Ecto neural progenitor cell (in vitro differentiated cells): ENCODE results near the gene DCLK2.
"Not testable (repeated sequence)": the region's sequence is repeated elsewhere in the genome, so short reads cannot be mapped to it uniquely, and the experiment has no call there.

ENCODE experiments used
- DNase-seq: peaks from one replicate; pipeline ENCODE4 v3.0.0-alpha.2; 2018; ENCODE audit warnings: low spot score

DCLK2 gene

GRCh38 chr4:150155391-150155790 lies 77.1 kb downstream of the DCLK2 start:
- no peak for DNase-seq

- no peak for DNase-seq
These were observed 78.3 kb downstream of the DCLK2 start for GRCh38 chr4:150156543-150156942.

- no peak for DNase-seq
These were observed 79.8 kb downstream of the DCLK2 start for GRCh38 chr4:150158041-150158440.

- DNase-seq: no peak
These were observed 82.2 kb downstream of the DCLK2 start for GRCh38 chr4:150160473-150160872.

- DNase-seq: no peak
These were observed 82.9 kb downstream of the DCLK2 start for GRCh38 chr4:150161109-150161508.

- DNase-seq: not testable (repeated sequence)
These were observed 83.8 kb downstream of the DCLK2 start for GRCh38 chr4:150162020-150162419.

- no peak for DNase-seq
These were observed 85.8 kb downstream of the DCLK2 start for GRCh38 chr4:150164055-150164454.

GRCh38 chr4:150164956-150165629 lies 86.8 kb downstream of the DCLK2 start:
- no peak for DNase-seq

- DNase-seq: no peak
These were observed 88.8 kb downstream of the DCLK2 start for GRCh38 chr4:150167054-150167453.

GRCh38 chr4:150173432-150173861 lies 95.2 kb downstream of the DCLK2 start:
- no peak for DNase-seq

- DNase-seq: no peak
These were observed 95.7 kb downstream of the DCLK2 start for GRCh38 chr4:150173982-150174398.

GRCh38 chr4:150176547-150176946 lies 98.3 kb downstream of the DCLK2 start:
- no peak for DNase-seq

GRCh38 chr4:150178161-150178560 lies 99.9 kb downstream of the DCLK2 start:
- DNase-seq: no peak

- DNase-seq: no peak
These were observed 103.3 kb downstream of the DCLK2 start for GRCh38 chr4:150181536-150181935.

- DNase-seq: no peak
These were observed 104.5 kb downstream of the DCLK2 start for GRCh38 chr4:150182794-150183193.

GRCh38 chr4:150185033-150185432 lies 106.8 kb downstream of the DCLK2 start:
- not testable (repeated sequence) for DNase-seq

- no peak for DNase-seq
These were observed 114.7 kb downstream of the DCLK2 start for GRCh38 chr4:150192986-150193385.

GRCh38 chr4:150197256-150197655 lies 119.0 kb downstream of the DCLK2 start:
- DNase-seq: not testable (repeated sequence)

GRCh38 chr4:150199056-150199455 lies 120.8 kb downstream of the DCLK2 start:
- no peak for DNase-seq

GRCh38 chr4:150205016-150205415 lies 126.8 kb downstream of the DCLK2 start:
- no peak for DNase-seq

- DNase-seq: no peak
These were observed 128.0 kb downstream of the DCLK2 start for GRCh38 chr4:150206265-150206664.

GRCh38 chr4:150206954-150207353 lies 128.7 kb downstream of the DCLK2 start:
- DNase-seq: no peak

GRCh38 chr4:150207871-150208270 lies 129.6 kb downstream of the DCLK2 start:
- DNase-seq: no peak

- no peak for DNase-seq
These were observed 131.0 kb downstream of the DCLK2 start for GRCh38 chr4:150209140-150209829.
